HCT116 (cell line): ENCODE measurements around the gene BMAL1. TPM values are rescaled to one million over a fixed set of nuclear protein-coding genes. Genes with fewer than 3 reads are reported as not detected.

Experiments
- ATAC-seq: fragments of 200-7000 bp; cut with Tn5 transposase; 2 replicates; pipeline ENCODE4 v1.9.1; 2020; ENCODE audit warnings: mild to moderate bottlenecking, moderate library complexity
- BruUV-seq: library from RNA; stranded (reverse); fragments of 400-500 nt; replicated peaks from 2 replicates; lab custom pipeline; 2021; lab: Mats Ljungman, UMichigan
- CTCF ChIA-PET: fragments of 300-600 bp; sonication (Branson Sonifier 250); formaldehyde crosslinking; loops from one replicate; lab custom pipeline; 2021; ENCODE audit warnings: antibody characterized with exemption; lab: Charles Lee
- POLR2A ChIA-PET: fragments of 300-600, 350-600 bp; sonication (Branson Sonifier 250); formaldehyde crosslinking; loops from one replicate; lab custom pipeline; 2021; ENCODE audit warnings: antibody characterized with exemption; lab: Charles Lee
- RAD21 ChIA-PET, 2 experiments: fragments of 300-600 bp; sonication (Branson Sonifier 250); formaldehyde crosslinking; loops; one replicate each; lab custom pipeline; 2023; ENCODE audit warnings: low total read pairs in 2 of 2; ENCODE audit not compliant: uncharacterized antibody in 2 of 2, unreplicated experiment in 2 of 2, low non-redundant PET in 1 of 2; lab: Charles Lee
- DNase-seq: peaks from one replicate; pipeline ENCODE4 v3.0.0-alpha.2; 2010; ENCODE audit warnings: low read depth, low spot score
- H2AFZ ChIP-seq: fragments of 200-600 bp; shearing (Covaris generic), sonication (generic); 2 replicates; pipeline ENCODE4 v1.6.1; 2017; ENCODE audit warnings: low read depth, mixed run types, mixed read lengths, antibody characterized with exemption, low read length; ENCODE audit not compliant: poor library complexity, severe bottlenecking
- H3K27ac ChIP-seq: 2 replicates; pipeline ENCODE4 v1.5.1; 2012; ENCODE audit warnings: low read depth, low read length
- H3K27me3 ChIP-seq: fragments of 200-600 bp; sonication (generic); 2 replicates; pipeline ENCODE4 v1.6.1; 2016; ENCODE audit warnings: mixed run types, low read length, mixed read lengths; ENCODE audit not compliant: insufficient read depth
- H3K36me3 ChIP-seq, 2 experiments: fragments of 200-500 bp in 1 of 2; fragments of 200-600 bp in 1 of 2; sonication (Bioruptor generic) in 1 of 2; sonication (generic) in 1 of 2; 2 replicates each; pipeline versions ENCODE4 v1.5.1 to v1.6.1; 2014 to 2016; ENCODE audit warnings: low read length in 2 of 2, inconsistent platforms in 1 of 2, mixed read lengths in 1 of 2, mixed run types in 1 of 2; ENCODE audit not compliant: insufficient read depth in 2 of 2, control insufficient read depth in 1 of 2
- H3K4me1 ChIP-seq, 2 experiments: fragments of 200-600 bp in 1 of 2; sonication (generic) in 1 of 2; 2 replicates each; pipeline versions ENCODE4 v1.5.1 to v1.6.1; 2012 to 2017; ENCODE audit warnings: low read length in 2 of 2, inconsistent platforms in 1 of 2, mild to moderate bottlenecking in 1 of 2, mixed read lengths in 1 of 2, mixed run types in 1 of 2, moderate library complexity in 1 of 2; ENCODE audit not compliant: insufficient read depth in 2 of 2, control insufficient read depth in 1 of 2
- H3K4me2 ChIP-seq: fragments of 200-600 bp; sonication (generic); 2 replicates; pipeline ENCODE4 v1.6.1; 2017; ENCODE audit warnings: mixed run types, low read length, mixed read lengths
- H3K4me3 ChIP-seq, 2 experiments: fragments of 200-600 bp in 1 of 2; sonication (generic) in 1 of 2; replicated peaks in 1 of 2; 2 replicates each; pipeline ENCODE4 v1.5.1; 2011 to 2016; ENCODE audit warnings: low read length in 2 of 2, control low read depth in 1 of 2, low read depth in 1 of 2, mild to moderate bottlenecking in 1 of 2, mixed read lengths in 1 of 2, mixed run types in 1 of 2
- H3K79me2 ChIP-seq: fragments of 200-600 bp; sonication (generic); 2 replicates; pipeline ENCODE4 v1.6.1; 2017; ENCODE audit warnings: mild to moderate bottlenecking, mixed run types, low read length, moderate library complexity, mixed read lengths; ENCODE audit not compliant: insufficient read depth
- H3K9ac ChIP-seq: fragments of 200-600 bp; sonication (generic); 2 replicates; pipeline ENCODE4 v1.6.1; 2016; ENCODE audit warnings: low read length, mixed read lengths
- H3K9me2 ChIP-seq: fragments of 200-600 bp; sonication (generic), shearing (Covaris generic); 2 replicates; pipeline ENCODE4 v1.6.1; 2017; ENCODE audit warnings: mixed run types, mild to moderate bottlenecking, moderate library complexity; ENCODE audit not compliant: insufficient read depth
- H3K9me3 ChIP-seq, 2 experiments: fragments of 200-500 bp in 1 of 2; fragments of 200-600 bp in 1 of 2; sonication (Bioruptor generic) in 1 of 2; sonication (generic) in 1 of 2; 2 replicates each; pipeline ENCODE4 v1.6.1; 2014 to 2017; ENCODE audit warnings: low read length in 2 of 2, mixed read lengths in 2 of 2, inconsistent platforms in 1 of 2, low read depth in 1 of 2, mild to moderate bottlenecking in 1 of 2, mixed run types in 1 of 2, moderate library complexity in 1 of 2; ENCODE audit not compliant: control insufficient read depth in 1 of 2, insufficient read depth in 1 of 2
- H4K20me1 ChIP-seq: fragments of 200-600 bp; sonication (generic), shearing (Covaris generic); 2 replicates; pipeline ENCODE4 v1.6.1; 2017; ENCODE audit warnings: mixed run types, mild to moderate bottlenecking, moderate library complexity; ENCODE audit not compliant: insufficient read depth
- CEBPB ChIP-seq: IDR thresholded peaks from 2 replicates; pipeline ENCODE4 v1.6.1; 2012; ENCODE audit warnings: low read depth
- ELF1 ChIP-seq: IDR thresholded peaks from 2 replicates; pipeline ENCODE4 v1.6.1; 2012; ENCODE audit warnings: low read depth, borderline replicate concordance
- FOSL1 ChIP-seq: IDR thresholded peaks from 2 replicates; pipeline ENCODE4 v1.6.1; 2012; ENCODE audit warnings: low read depth
- POLR2A ChIP-seq: IDR thresholded peaks from 2 replicates; pipeline ENCODE4 v1.7.0; 2011; ENCODE audit warnings: borderline replicate concordance; ENCODE audit not compliant: insufficient read depth, insufficient read length; ENCODE audit errors: extremely low read depth
- POLR2AphosphoS5 ChIP-seq: IDR thresholded peaks from 2 replicates; pipeline ENCODE4 v1.6.1; 2011; ENCODE audit warnings: mild to moderate bottlenecking, low read depth, low read length, moderate library complexity
- SIN3A ChIP-seq: IDR thresholded peaks from 2 replicates; pipeline ENCODE4 v1.6.1; 2012; ENCODE audit warnings: low read depth
- SP1 ChIP-seq: IDR thresholded peaks from 2 replicates; pipeline ENCODE4 v1.6.1; 2012; ENCODE audit warnings: low read depth
- TCF7L2 ChIP-seq: IDR thresholded peaks from 2 replicates; pipeline ENCODE4 v1.7.0; 2011; ENCODE audit warnings: borderline replicate concordance, inconsistent platforms; ENCODE audit not compliant: insufficient read depth, insufficient read length; ENCODE audit errors: extremely low read depth
- ZFX ChIP-seq: fragments of 450-650 bp; IDR thresholded peaks from 2 replicates; pipeline ENCODE4 v1.6.1; 2017
- intact Hi-C: fragments of 100-400 bp; cut with micrococcal nuclease; formaldehyde crosslinking; loops from 2 replicates; pipeline ENCODE4 v1.10.0; 2022
- total RNA-seq: library from RNA; stranded (reverse); gene quantifications from one replicate; pipeline ENCODE4 v1.2.1, GENCODE V29; 2021; ENCODE audit not compliant: unreplicated experiment
- TF ChIP-seq, protein P1 (sequence below): IDR thresholded peaks from 2 replicates; pipeline ENCODE4 v1.6.1; 2012
- TF ChIP-seq, protein P2 (sequence below): IDR thresholded peaks from 2 replicates; pipeline ENCODE4 v1.6.1; 2011; ENCODE audit warnings: mild to moderate bottlenecking, low read length, moderate library complexity; ENCODE audit not compliant: insufficient replicate concordance; ENCODE audit errors: extremely low read depth
- TF ChIP-seq, protein P3 (sequence below), 3 experiments: fragments of 200-600 bp in 1 of 3; sonication (generic) in 1 of 3; IDR thresholded peaks in 2 of 3; conservative IDR thresholded peaks in 1 of 3; 2 replicates each; pipeline ENCODE4 v1.5.1; 2012 to 2017; ENCODE audit warnings: low read depth in 2 of 3, low read length in 2 of 3, antibody characterized with exemption in 1 of 3, borderline replicate concordance in 1 of 3, control low read depth in 1 of 3, mild to moderate bottlenecking in 1 of 3, mixed read lengths in 1 of 3, mixed run types in 1 of 3, moderate library complexity in 1 of 3; ENCODE audit not compliant: insufficient read depth in 1 of 3

BMAL1 gene
- total RNA-seq, 1 experiment from 2014 or later: 17.6 TPM

DNA sequence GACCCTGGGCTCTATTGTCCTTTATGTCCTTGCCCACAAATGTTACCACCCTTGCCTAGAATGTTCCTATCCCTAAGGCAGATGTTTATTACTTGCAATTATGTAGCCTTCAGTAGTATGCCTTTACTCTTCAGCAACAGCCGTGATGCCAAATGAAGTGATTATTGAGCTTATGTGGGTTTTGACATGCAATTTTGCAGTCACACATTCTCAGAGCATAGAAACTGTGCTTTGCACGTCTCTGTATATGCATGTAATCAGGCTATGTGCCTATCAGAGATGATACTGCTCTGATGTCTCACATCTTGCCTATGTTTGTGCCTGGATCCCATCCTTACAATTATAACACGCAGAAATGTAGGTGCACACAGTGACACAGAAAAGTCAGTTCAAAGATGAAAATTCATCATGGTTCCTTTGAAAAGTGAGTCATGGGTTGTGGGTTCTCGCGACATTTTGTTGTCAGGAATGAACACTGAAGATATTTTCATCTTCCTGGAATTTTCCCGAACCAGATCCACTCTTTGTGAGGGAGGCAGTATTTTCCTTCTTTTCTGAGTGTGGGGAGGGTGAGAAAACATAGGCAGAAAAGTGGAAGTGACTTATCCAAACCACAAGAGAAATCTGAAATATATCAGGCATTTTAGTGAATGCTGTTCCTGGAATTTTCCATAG lies 81.1 kb downstream of the BMAL1 start:
- Histone ChIP-seq H3K27ac (no peak overlapping the region), H3K36me3 (no peaks in the 10 kb centered on the region; a peak in 1 of 4 replicates), H3K27me3 (no peaks in the 10 kb centered on the region), H3K9me3 (no peaks in the 10 kb centered on the region), H4K20me1 (no peaks in the 10 kb centered on the region), H2AFZ (no peak overlapping the region), H3K9me2 (no peaks in the 10 kb centered on the region), H3K79me2 (no peaks in the 10 kb centered on the region), H3K9ac (no peak overlapping the region), H3K4me2 (no peak overlapping the region), H3K4me3 (no peak overlapping the region), H3K4me1 (peaks cover 0 to 9% of the 10 kb centered on the region in 2 experiments; a peak in 1 of 4 replicates)
- ChIA-PET POLR2A (no interaction called here), RAD21 (no interaction called here), CTCF (no interaction called here)
- DNase-seq (no peak), ATAC-seq (no peak)
- BruUV-seq: no TSS peak
- intact Hi-C loops: loop anchor here (10.0 kb wide), 1 partner anchor 886 kb away; no protein-coding TSS in a partner anchor
- TF ChIP-seq SIN3A: no peak
- no peak for TF ChIP-seq POLR2A
- TF ChIP-seq SP1: no peak
- no peak for TF ChIP-seq TCF7L2
- TF ChIP-seq, protein P1, sequence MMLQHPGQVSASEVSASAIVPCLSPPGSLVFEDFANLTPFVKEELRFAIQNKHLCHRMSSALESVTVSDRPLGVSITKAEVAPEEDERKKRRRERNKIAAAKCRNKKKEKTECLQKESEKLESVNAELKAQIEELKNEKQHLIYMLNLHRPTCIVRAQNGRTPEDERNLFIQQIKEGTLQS: no peak
- TF ChIP-seq FOSL1: no peak
- no peak for TF ChIP-seq ZFX
- TF ChIP-seq ELF1: no peak
- TF ChIP-seq, protein P2, sequence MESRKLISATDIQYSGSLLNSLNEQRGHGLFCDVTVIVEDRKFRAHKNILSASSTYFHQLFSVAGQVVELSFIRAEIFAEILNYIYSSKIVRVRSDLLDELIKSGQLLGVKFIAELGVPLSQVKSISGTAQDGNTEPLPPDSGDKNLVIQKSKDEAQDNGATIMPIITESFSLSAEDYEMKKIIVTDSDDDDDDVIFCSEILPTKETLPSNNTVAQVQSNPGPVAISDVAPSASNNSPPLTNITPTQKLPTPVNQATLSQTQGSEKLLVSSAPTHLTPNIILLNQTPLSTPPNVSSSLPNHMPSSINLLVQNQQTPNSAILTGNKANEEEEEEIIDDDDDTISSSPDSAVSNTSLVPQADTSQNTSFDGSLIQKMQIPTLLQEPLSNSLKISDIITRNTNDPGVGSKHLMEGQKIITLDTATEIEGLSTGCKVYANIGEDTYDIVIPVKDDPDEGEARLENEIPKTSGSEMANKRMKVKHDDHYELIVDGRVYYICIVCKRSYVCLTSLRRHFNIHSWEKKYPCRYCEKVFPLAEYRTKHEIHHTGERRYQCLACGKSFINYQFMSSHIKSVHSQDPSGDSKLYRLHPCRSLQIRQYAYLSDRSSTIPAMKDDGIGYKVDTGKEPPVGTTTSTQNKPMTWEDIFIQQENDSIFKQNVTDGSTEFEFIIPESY: no peak
- TF ChIP-seq CEBPB: no peak
- no peak for TF ChIP-seq POLR2AphosphoS5
- TF ChIP-seq, protein P3, sequence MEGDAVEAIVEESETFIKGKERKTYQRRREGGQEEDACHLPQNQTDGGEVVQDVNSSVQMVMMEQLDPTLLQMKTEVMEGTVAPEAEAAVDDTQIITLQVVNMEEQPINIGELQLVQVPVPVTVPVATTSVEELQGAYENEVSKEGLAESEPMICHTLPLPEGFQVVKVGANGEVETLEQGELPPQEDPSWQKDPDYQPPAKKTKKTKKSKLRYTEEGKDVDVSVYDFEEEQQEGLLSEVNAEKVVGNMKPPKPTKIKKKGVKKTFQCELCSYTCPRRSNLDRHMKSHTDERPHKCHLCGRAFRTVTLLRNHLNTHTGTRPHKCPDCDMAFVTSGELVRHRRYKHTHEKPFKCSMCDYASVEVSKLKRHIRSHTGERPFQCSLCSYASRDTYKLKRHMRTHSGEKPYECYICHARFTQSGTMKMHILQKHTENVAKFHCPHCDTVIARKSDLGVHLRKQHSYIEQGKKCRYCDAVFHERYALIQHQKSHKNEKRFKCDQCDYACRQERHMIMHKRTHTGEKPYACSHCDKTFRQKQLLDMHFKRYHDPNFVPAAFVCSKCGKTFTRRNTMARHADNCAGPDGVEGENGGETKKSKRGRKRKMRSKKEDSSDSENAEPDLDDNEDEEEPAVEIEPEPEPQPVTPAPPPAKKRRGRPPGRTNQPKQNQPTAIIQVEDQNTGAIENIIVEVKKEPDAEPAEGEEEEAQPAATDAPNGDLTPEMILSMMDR (IDR thresholded peaks at IDR 0.05 in 2 of 3, conservative IDR thresholded peaks at IDR 0.05 in 1 of 3; ENCODE audit: borderline replicate concordance in 1 of 3, insufficient read depth in 1 of 3, low read depth in 2 of 3, low read length in 2 of 3): no peak
